Measurements from ENCODE around the gene LPAR1. TPM values are rescaled to one million over a fixed set of nuclear protein-coding genes. Genes with fewer than 3 reads are reported as not detected.

LPAR1 gene
- total and polyA plus RNA-seq, 11 donors, result 3.7 to 19.3 (median 6.9) TPM

- H3K4me3 ChIP-seq, result no peak overlapping the region
- peaks cover 0 to 28% (median 0%) of the 10 kb centered on the region in 9 donors for H3K27me3 ChIP-seq
- TF ChIP-seq POLR2A (IDR thresholded peaks at IDR 0.05) (no peak), CTCF (IDR thresholded peaks at IDR 0.05) (no peak)
- no peak overlapping the region for H3K27ac ChIP-seq
- peaks cover 0 to 9% (median 0%) of the 10 kb centered on the region in 12 donors for H3K4me1 ChIP-seq
- 30 to 48% (median 43%) methylated on average over 4 of the region's 4 CpGs for WGBS, 4 donors
- intact Hi-C loops (cut with DNase I), result no loop called here
- peaks cover 0 to 29% (median 0%) of the 10 kb centered on the region in 12 donors for H3K9me3 ChIP-seq
- ATAC-seq, result no peak
- no peaks in the 10 kb centered on the region for H3K36me3 ChIP-seq
- DNase-seq, result no peak
Measured at GRCh38 chr9:110951805-110952539, 86.3 kb downstream of the LPAR1 start.

GRCh38 chr9:110950041-110950645 lies 88.1 kb downstream of the LPAR1 start:
- intact Hi-C loops (cut with DNase I), result no loop called here
- 83 to 85% (median 85%) methylated on average over 4 of the region's 4 CpGs for WGBS, 4 donors
- no peak for DNase-seq
- Histone ChIP-seq H3K4me1 (peaks cover 0 to 9% (median 0%) of the 10 kb centered on the region in 12 donors), H3K36me3 (no peaks in the 10 kb centered on the region), H3K27me3 (peaks cover 0 to 25% (median 0%) of the 10 kb centered on the region in 9 donors), H3K4me3 (no peak overlapping the region), H3K9me3 (peaks cover 0 to 18% (median 0%) of the 10 kb centered on the region in 12 donors), H3K27ac (no peak overlapping the region)
- no peak for ATAC-seq
- TF ChIP-seq CTCF (IDR thresholded peaks at IDR 0.05), result no peak
- TF ChIP-seq POLR2A (IDR thresholded peaks at IDR 0.05), result no peak

- ATAC-seq (no peak), DNase-seq (no peak)
- H3K36me3 ChIP-seq, result no peaks in the 10 kb centered on the region
- H3K4me3 ChIP-seq, result no peak overlapping the region
- peaks cover 0 to 9% (median 0%) of the 10 kb centered on the region in 12 donors for H3K4me1 ChIP-seq
- whole genome bisulfite sequencing, 4 donors, result 43 to 73% (median 57%) methylated on average over 4 of the region's 4 CpGs
- H3K27ac ChIP-seq, result no peak overlapping the region
- peaks cover 0 to 9% (median 0%) of the 10 kb centered on the region in 12 donors for H3K9me3 ChIP-seq
- intact Hi-C loops (cut with DNase I), result no loop called here
- TF ChIP-seq CTCF (IDR thresholded peaks at IDR 0.05), result no peak
- TF ChIP-seq POLR2A (IDR thresholded peaks at IDR 0.05), result no peak
- peaks cover 0 to 21% (median 0%) of the 10 kb centered on the region in 9 donors for H3K27me3 ChIP-seq
Measured at GRCh38 chr9:110949081-110949480, 89.2 kb downstream of the LPAR1 start.

- peaks cover 0 to 8% (median 0%) of the 10 kb centered on the region in 12 donors for H3K4me1 ChIP-seq
- H3K9me3 ChIP-seq, result no peaks in the 10 kb centered on the region
- H3K4me3 ChIP-seq, result no peak overlapping the region
- TF ChIP-seq POLR2A (IDR thresholded peaks at IDR 0.05) (no peak), CTCF (IDR thresholded peaks at IDR 0.05) (no peak)
- peaks cover 0 to 16% (median 0%) of the 10 kb centered on the region in 9 donors for H3K27me3 ChIP-seq
- no peaks in the 10 kb centered on the region for H3K36me3 ChIP-seq
- no peak for DNase-seq
- H3K27ac ChIP-seq, result no peak overlapping the region
- 79 to 84% (median 81%) methylated on average over 5 of the region's 5 CpGs for WGBS, 4 donors
- no peak for ATAC-seq
- intact Hi-C loops (cut with DNase I), result no loop called here
Measured at GRCh38 chr9:110947491-110948044, 90.7 kb downstream of the LPAR1 start.

All from heart left ventricle (tissue), 16 donors.